Tibial nerve (tissue), 4 donors: ENCODE data around the gene PDE6G. TPM values are rescaled to one million over a fixed set of nuclear protein-coding genes. Genes with fewer than 3 reads are reported as not detected.

Experiments
- DNase-seq, 2 donors: peaks; one replicate each; pipeline ENCODE4 v3.0.0-alpha.2; 2019; ENCODE audit warnings: low spot score in 2 of 2
- H3K27ac ChIP-seq, 4 donors: fragments of 200-600 bp; sonication (generic) in 3 of 4; one replicate each; pipeline ENCODE4 v1.5.1; 2017 to 2019; ENCODE audit warnings: mild to moderate bottlenecking in 1 of 4
- H3K27me3 ChIP-seq, 2 donors: fragments of 200-600 bp; sonication (generic) in 1 of 2; one replicate each; pipeline versions ENCODE4 v1.5.1 to v1.6.0; 2017 to 2019
- H3K36me3 ChIP-seq, 3 donors: fragments of 200-600 bp; sonication (generic); one replicate each; pipeline ENCODE4 v1.5.1; 2018 to 2019
- H3K4me1 ChIP-seq, 4 donors: fragments of 200-600 bp; sonication (generic) in 3 of 4; one replicate each; pipeline ENCODE4 v1.5.1; 2017 to 2019
- H3K4me3 ChIP-seq, 4 donors: fragments of 200-600 bp; sonication (generic) in 3 of 4; one replicate each; pipeline ENCODE4 v1.5.1; 2017 to 2019; ENCODE audit warnings: mild to moderate bottlenecking in 1 of 4, moderate library complexity in 1 of 4
- H3K9me3 ChIP-seq, 4 donors: fragments of 200-600 bp; sonication (generic) in 3 of 4; one replicate each; pipeline ENCODE4 v1.5.1; 2017 to 2019
- CTCF ChIP-seq, 5 experiments: fragments of 200-600 bp in 3 of 5; fragments of 450-650 bp in 2 of 5; sonication (generic) in 3 of 5; IDR thresholded peaks; one replicate each; pipeline ENCODE4 v1.5.1; 2016 to 2019; ENCODE audit warnings: antibody characterized with exemption in 5 of 5, mild to moderate bottlenecking in 3 of 5, moderate library complexity in 2 of 5
- EP300 ChIP-seq, 2 donors: sonication (generic); formaldehyde crosslinking; IDR thresholded peaks; one replicate each; pipeline ENCODE4 v1.6.1; 2017; ENCODE audit warnings: antibody characterized with exemption in 2 of 2, mild to moderate bottlenecking in 1 of 2
- POLR2A ChIP-seq, 2 donors: fragments of 450-650 bp; IDR thresholded peaks; one replicate each; pipeline ENCODE4 v1.6.1; 2017; ENCODE audit warnings: antibody characterized with exemption in 2 of 2, mild to moderate bottlenecking in 2 of 2, moderate library complexity in 2 of 2
- WGBS, 2 donors: methylation state at CpG; one replicate each; pipeline ENCODE4 v1.1.5; 2018; 5-methylcytosine and 5-hydroxymethylcytosine counted together
- total RNA-seq, 4 donors: library from RNA; depleted of rRNA; stranded (reverse); fragments of >200 nt; gene quantifications; one replicate each; pipeline ENCODE4 v1.1.0, GENCODE V29; 2016

The PDE6G gene
- total RNA-seq, 4 donors from 2014 or later = not detected

GRCh38 chr17:81648013-81648706 lies 8.2 kb downstream of the PDE6G start:
- peaks cover 0 to 8% (median 0%) of the 10 kb centered on the region in 4 donors for H3K9me3 ChIP-seq
- TF ChIP-seq POLR2A (IDR thresholded peaks at IDR 0.05) = no peak
- TF ChIP-seq CTCF (IDR thresholded peaks at IDR 0.05) = no peak
- no peak for TF ChIP-seq EP300 (IDR thresholded peaks at IDR 0.05)
- DNase-seq = no peak
- WGBS, 2 donors = 4 to 11% methylated on average over 20 to 31 of the region's 78 CpGs
- no peaks in the 10 kb centered on the region for H3K4me1 ChIP-seq
- H3K27ac ChIP-seq = no peak overlapping the region
- no peaks in the 10 kb centered on the region for H3K36me3 ChIP-seq
- H3K4me3 ChIP-seq = no peak overlapping the region
- H3K27me3 ChIP-seq = peaks cover 0 to 58% of the 10 kb centered on the region in 2 donors

DNA sequence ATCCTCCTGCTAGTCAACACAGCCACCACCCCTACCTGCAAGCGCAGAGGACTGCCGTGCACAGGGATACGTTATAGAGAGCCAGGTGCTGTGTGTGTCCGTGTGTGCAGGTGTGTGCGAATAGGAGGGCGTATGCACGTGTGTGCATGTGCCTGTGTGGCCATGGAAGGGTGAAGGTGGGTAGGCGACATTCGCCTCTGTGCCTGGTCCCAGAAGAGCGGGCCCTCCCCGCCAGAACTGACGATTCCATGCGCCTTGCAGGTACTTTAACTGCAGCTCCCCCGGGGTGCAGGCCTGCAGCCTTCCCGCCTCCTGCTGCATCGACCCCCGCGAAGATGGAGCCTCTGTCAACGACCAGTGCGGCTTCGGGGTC lies 8.7 kb downstream of the PDE6G start:
- Histone ChIP-seq H3K27me3 (peaks cover 0 to 53% of the 10 kb centered on the region in 2 donors), H3K9me3 (peaks cover 0 to 8% (median 0%) of the 10 kb centered on the region in 4 donors), H3K4me3 (no peak overlapping the region), H3K36me3 (no peaks in the 10 kb centered on the region), H3K27ac (no peak overlapping the region), H3K4me1 (no peaks in the 10 kb centered on the region)
- no peak for DNase-seq
- no peak for TF ChIP-seq EP300 (IDR thresholded peaks at IDR 0.05)
- no peak for TF ChIP-seq CTCF (IDR thresholded peaks at IDR 0.05)
- TF ChIP-seq POLR2A (IDR thresholded peaks at IDR 0.05) = no peak
- 35 to 49% methylated on average over 13 to 21 of the region's 21 CpGs for WGBS, 2 donors

DNA sequence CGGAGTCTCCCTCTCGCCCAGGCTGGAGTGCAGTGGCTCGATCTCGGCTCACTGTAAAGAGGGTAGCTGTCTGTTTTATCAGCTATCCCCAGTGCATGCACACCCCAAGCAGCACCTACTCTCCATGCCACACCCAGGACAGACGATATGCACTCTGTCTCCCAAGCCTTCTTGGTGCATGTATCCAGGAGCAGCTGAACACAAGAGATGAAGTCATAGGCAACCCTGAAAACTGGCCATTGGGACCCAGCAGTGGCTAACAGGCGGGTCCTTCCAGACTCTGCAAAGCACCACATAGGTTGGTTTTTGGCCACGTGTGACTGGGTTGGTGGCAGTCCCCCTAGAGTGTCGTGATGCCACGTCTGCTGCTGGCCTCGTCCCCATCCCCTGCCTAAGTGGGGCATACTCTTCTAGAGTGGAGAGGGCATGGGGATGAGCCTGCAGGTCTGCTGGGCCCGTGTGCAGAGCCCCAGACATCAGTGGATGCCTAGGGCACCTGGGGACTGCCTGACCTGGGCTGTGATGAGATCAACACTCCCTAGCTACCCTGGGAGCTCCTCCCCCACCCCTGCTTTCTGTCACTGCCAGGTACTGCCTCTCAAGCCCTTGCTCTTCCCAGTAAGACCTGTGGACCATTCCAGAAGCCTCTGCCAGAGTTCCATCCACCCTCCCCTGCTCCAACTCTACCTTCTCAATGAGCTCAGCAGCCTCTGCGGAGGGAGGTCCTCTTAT lies 9.3 kb downstream of the PDE6G start:
- H3K9me3 ChIP-seq = peaks cover 0 to 8% (median 0%) of the 10 kb centered on the region in 4 donors
- no peak for DNase-seq
- peaks cover 0 to 52% of the 10 kb centered on the region in 2 donors for H3K27me3 ChIP-seq

DNA sequence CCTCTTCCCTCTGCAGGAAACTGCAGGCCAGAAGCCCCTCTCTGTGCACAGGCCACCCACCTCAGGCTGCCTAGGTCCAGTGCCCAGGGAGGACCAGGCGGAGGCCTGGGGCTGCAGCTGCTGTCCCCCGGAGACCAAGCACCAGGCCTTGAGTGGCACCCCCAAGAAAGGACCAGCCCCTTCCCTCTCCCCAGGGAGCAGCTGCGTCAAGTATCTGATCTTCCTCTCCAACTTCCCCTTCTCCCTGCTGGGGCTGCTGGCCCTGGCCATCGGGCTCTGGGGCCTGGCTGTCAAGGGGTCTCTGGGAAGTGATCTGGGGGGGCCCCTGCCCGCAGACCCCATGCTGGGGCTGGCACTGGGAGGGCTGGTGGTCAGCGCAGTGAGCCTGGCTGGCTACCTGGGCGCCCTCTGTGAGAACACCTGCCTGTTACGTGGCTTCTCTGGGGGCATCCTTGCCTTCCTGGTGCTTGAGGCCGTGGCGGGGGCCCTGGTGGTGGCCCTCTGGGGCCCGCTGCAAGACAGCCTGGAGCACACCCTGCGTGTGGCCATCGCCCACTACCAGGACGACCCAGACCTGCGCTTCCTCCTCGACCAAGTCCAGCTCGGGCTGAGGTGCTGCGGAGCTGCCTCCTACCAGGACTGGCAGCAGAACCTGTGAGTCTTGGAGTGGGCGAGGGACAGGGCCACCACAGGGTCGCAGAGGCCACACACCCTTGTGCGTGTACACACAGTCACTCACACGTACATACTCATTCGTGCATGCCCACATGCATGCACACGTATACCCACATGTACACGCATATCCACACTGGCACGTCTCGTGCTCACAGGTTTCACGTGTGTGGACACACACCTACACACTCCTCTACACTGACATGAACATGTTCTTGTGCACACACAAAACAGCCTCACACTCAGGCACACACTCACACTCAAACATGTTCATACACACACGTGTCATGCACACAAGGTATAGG lies 11.1 kb downstream of the PDE6G start:
- WGBS, 2 donors = 78 to 84% methylated on average over 18 to 26 of the region's 29 CpGs
- no peak for DNase-seq
- Histone ChIP-seq H3K4me1 (no peaks in the 10 kb centered on the region), H3K9me3 (peaks cover 0 to 8% (median 0%) of the 10 kb centered on the region in 4 donors), H3K27ac (no peak overlapping the region), H3K36me3 (peaks cover 0 to 13% (median 0%) of the 10 kb centered on the region in 3 donors), H3K27me3 (peaks cover 0 to 34% of the 10 kb centered on the region in 2 donors), H3K4me3 (no peak overlapping the region)
- TF ChIP-seq EP300 (IDR thresholded peaks at IDR 0.05) = no peak
- TF ChIP-seq POLR2A (IDR thresholded peaks at IDR 0.05) = no peak
- no peak for TF ChIP-seq CTCF (IDR thresholded peaks at IDR 0.05)

More for the DNA sequence above, 9.3 kb downstream of the PDE6G start:
- H3K4me1 ChIP-seq = no peaks in the 10 kb centered on the region
- no peak overlapping the region for H3K27ac ChIP-seq
- H3K36me3 ChIP-seq = peaks cover 0 to 4% (median 0%) of the 10 kb centered on the region in 3 donors
- TF ChIP-seq POLR2A (IDR thresholded peaks at IDR 0.05) (no peak), CTCF (IDR thresholded peaks at IDR 0.05) (no peak), EP300 (IDR thresholded peaks at IDR 0.05) (no peak)
- no peak overlapping the region for H3K4me3 ChIP-seq
- 60 to 64% methylated on average over 11 to 12 of the region's 12 CpGs for WGBS, 2 donors
